Endothelial cell of umbilical vein (primary cell): Measurements from ENCODE around the gene RGS11.

ENCODE experiments used
- EZH2 ChIP-seq: IDR thresholded peaks from 2 replicates; pipeline ENCODE4 v1.6.1; 2012; ENCODE audit warnings: borderline replicate concordance, low read depth, mild to moderate bottlenecking, moderate library complexity, low read length, inconsistent platforms; ENCODE audit not compliant: severe bottlenecking
- JUN ChIP-seq: IDR thresholded peaks from 2 replicates; pipeline ENCODE4 v1.6.1; 2011; ENCODE audit warnings: borderline replicate concordance, low read depth; ENCODE audit not compliant: insufficient read length, insufficient read depth
- POLR2AphosphoS5 ChIP-seq: IDR thresholded peaks from 2 replicates; pipeline ENCODE4 v1.6.1; 2012; ENCODE audit warnings: low read depth, mild to moderate bottlenecking, control low read depth, low read length, moderate library complexity; ENCODE audit not compliant: insufficient read depth
- TF ChIP-seq, protein P1 (sequence below), 2 donors: IDR thresholded peaks; 1 replicate in 1 of 2; 2 replicates in 1 of 2; pipeline ENCODE4 v1.5.1; 2011; ENCODE audit warnings: low read length in 2 of 2, mild to moderate bottlenecking in 2 of 2, moderate library complexity in 2 of 2, control low read depth in 1 of 2, inconsistent platforms in 1 of 2, low read depth in 1 of 2; ENCODE audit not compliant: insufficient read depth in 1 of 2; ENCODE audit errors: extremely low read depth in 1 of 2
- TF ChIP-seq, protein P2 (sequence below): IDR thresholded peaks from 2 replicates; pipeline ENCODE4 v1.6.1; 2011; ENCODE audit not compliant: insufficient read depth, insufficient read length

DNA sequence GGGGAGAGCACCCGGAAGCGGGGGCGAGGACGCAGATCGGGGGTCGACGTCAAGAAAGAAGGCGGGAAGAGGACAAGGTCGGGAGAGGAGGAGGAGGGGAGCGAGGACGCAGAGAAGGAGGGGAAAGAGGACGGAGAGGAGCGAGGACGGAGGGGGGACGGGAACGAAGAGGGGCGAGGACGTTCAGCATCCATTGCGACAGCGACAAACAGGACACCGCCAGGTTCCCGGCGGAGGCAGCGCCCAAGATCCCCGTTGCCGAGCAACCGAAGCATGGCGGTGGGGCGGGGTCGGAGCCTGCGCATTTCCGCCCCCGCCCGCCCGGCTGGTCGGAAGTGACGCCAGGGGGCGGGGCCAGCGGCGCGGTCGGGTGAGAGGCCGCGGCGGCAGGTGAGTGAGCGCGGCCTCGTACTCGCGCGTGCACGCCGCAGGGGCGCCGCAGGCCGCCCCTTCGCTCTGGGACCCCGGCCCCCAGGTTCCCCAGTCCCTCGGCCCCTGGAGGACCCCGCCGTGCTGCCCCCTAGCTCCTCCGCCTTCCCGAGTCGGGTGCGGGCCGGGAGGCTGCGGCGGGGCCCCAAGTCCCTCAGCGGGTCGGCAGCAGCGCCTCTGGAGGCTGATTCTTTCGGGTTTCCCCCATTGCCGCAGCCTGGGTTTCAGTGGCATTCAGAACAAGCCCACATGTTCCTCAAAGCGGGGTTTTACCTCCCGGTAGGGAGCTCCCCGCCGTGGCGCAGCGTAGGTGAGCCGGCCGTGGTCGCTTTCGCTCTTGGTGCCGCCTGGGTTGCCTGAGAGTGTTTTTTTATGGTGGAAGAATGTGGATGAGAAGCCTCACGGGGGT lies 41.1 kb downstream of the RGS11 start, which contains the start of gene FAM234A:
- peak; percentile 98 for TF ChIP-seq POLR2AphosphoS5
- TF ChIP-seq, protein P1, sequence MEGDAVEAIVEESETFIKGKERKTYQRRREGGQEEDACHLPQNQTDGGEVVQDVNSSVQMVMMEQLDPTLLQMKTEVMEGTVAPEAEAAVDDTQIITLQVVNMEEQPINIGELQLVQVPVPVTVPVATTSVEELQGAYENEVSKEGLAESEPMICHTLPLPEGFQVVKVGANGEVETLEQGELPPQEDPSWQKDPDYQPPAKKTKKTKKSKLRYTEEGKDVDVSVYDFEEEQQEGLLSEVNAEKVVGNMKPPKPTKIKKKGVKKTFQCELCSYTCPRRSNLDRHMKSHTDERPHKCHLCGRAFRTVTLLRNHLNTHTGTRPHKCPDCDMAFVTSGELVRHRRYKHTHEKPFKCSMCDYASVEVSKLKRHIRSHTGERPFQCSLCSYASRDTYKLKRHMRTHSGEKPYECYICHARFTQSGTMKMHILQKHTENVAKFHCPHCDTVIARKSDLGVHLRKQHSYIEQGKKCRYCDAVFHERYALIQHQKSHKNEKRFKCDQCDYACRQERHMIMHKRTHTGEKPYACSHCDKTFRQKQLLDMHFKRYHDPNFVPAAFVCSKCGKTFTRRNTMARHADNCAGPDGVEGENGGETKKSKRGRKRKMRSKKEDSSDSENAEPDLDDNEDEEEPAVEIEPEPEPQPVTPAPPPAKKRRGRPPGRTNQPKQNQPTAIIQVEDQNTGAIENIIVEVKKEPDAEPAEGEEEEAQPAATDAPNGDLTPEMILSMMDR (IDR thresholded peaks at IDR 0.05; ENCODE audit: extremely low read depth in 1 of 2, insufficient read depth in 1 of 2, low read depth in 1 of 2, low read length in 2 of 2): peak; percentile 37 to 55
- TF ChIP-seq EZH2: no peak
- TF ChIP-seq, protein P2, sequence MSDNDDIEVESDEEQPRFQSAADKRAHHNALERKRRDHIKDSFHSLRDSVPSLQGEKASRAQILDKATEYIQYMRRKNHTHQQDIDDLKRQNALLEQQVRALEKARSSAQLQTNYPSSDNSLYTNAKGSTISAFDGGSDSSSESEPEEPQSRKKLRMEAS: no peak
- no peak for TF ChIP-seq JUN
